Activated CD8-positive, alpha-beta memory T cell treated with anti-CD3 and anti-CD28 coated beads, Interleukin-2, amount 10 ng/mL, durations not matched to agents 7 days and 5 days (primary cell): ENCODE measurements around the gene EVA1C. TPM values are rescaled to one million over a fixed set of nuclear protein-coding genes. Genes with fewer than 3 reads are reported as not detected.
"Not testable (repeated sequence)": the region's sequence is repeated elsewhere in the genome, so short reads cannot be mapped to it uniquely, and the experiment has no call there.

Experiments used
- ATAC-seq: fragments of 150-1000 bp; cut with Tn5 transposase; one replicate; pipeline ENCODE4 v1.10.0; 2021; ENCODE audit warnings: moderate library complexity
- CTCF ChIA-PET: fragments of 350-600 bp; sonication (Branson Sonifier 250); formaldehyde crosslinking; loops from one replicate; lab custom pipeline; 2021; ENCODE audit warnings: antibody characterized with exemption; lab: Charles Lee
- DNase-seq: peaks from one replicate; pipeline ENCODE4 v3.0.0-alpha.2; 2020
- H3K27ac Mint-ChIP-seq: one replicate; pipeline ENCODE4 v1.8.0; 2021; ENCODE audit warnings: mild to moderate bottlenecking, mixed read lengths
- H3K27me3 Mint-ChIP-seq: one replicate; pipeline ENCODE4 v1.8.0; 2021; ENCODE audit warnings: mixed read lengths
- H3K36me3 Mint-ChIP-seq: one replicate; pipeline ENCODE4 v1.8.0; 2021; ENCODE audit warnings: mild to moderate bottlenecking, mixed read lengths
- H3K4me1 Mint-ChIP-seq: one replicate; pipeline ENCODE4 v1.8.0; 2021; ENCODE audit warnings: mixed read lengths
- H3K4me3 Mint-ChIP-seq: one replicate; pipeline ENCODE4 v1.8.0; 2021; ENCODE audit warnings: mild to moderate bottlenecking, moderate library complexity, mixed read lengths
- H3K9me3 Mint-ChIP-seq: one replicate; pipeline ENCODE4 v1.8.0; 2022; ENCODE audit warnings: low read depth, mixed read lengths
- total RNA-seq, 2 experiments: library from RNA; stranded (reverse); gene quantifications; one replicate each; pipeline ENCODE4 v1.2.3, GENCODE V29; 2021

Gene EVA1C
- 1 to 10 TPM; 4.5 to 7.6 TPM for total RNA-seq

DNA sequence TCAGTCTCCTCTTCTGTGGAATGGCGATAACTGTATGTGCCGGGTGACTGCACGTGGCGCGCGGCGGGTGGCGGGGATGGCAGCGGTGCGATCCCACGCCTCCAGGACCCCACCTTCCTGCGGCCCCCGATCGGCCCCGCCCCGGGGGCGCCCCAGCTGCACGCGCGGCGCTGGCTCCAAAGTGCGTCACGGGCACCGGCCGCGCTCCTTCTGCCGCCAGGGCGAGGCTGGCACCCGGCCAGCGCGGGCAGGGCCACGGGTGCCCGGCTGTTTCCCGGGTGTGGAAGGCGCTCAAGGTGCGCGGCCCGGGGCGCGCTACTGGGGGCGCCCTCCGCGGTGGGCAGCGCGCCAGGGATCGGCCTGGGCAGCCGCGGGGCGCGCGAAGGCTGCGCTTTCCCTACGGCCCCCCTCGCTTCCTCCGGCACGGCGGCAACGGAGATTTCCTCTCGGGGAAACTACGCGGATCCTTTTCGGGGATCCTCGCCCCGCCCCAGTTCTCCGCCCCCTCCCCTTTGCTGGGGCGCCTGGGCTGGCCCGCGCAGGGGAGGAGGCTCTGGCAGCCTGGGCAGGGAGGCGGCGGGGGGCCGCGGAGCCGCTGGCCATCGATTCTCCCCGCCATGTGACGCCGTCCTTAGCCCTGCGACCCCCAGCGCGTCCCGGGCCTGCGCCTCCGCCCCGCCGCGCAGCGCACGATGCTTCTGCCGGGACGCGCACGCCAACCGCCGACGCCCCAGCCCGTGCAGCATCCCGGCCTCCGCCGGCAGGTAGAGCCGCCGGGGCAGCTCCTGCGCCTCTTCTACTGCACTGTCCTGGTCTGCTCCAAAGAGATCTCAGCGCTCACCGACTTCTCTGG, at the start of gene EVA1C:
Gene EVA1C, plus strand, starts transcription at position 545 of the 853 bp plus-strand sequence. Its CDS starts 148 bp downstream, at position 693.
- ATAC-seq: peak; percentile 63
- H3K27ac Mint-ChIP-seq: peak within 1 kb of the TSS; percentile 91
- CTCF ChIA-PET: interaction anchor here (1.0 to 2.9 kb wide), 7 partner anchors 10 to 197 kb away, joined by 3 to 15 read pairs (median 5); no protein-coding TSS in a partner anchor

GRCh38 chr21:32364387-32364786, 48.1 kb upstream of the EVA1C start:
- Mint-ChIP-seq H3K36me3 (peaks cover 41% of the 10 kb centered on the region), H3K4me1 (peaks cover 5% of the 10 kb centered on the region), H3K4me3 (no peak overlapping the region), H3K27me3 (no peaks in the 10 kb centered on the region), H3K27ac (peak overlapping the region; percentile 14), H3K9me3 (no peaks in the 10 kb centered on the region)
- DNase-seq (no peak), ATAC-seq (no peak)
- CTCF ChIA-PET: interaction anchor here (1.4 kb wide), 1 partner anchor 237 kb away, joined by 3 read pairs; no protein-coding TSS in a partner anchor

More for the DNA sequence above, at the start of gene EVA1C:
- H3K36me3 Mint-ChIP-seq: no peaks in the 10 kb centered on the region
- H3K27me3 Mint-ChIP-seq: no peaks in the 10 kb centered on the region
- DNase-seq: peak; percentile 59
- H3K4me1 Mint-ChIP-seq: peaks cover 46% of the 10 kb centered on the region
- H3K4me3 Mint-ChIP-seq: peak within 1 kb of the TSS; percentile 90
- no peaks in the 10 kb centered on the region for H3K9me3 Mint-ChIP-seq

DNA sequence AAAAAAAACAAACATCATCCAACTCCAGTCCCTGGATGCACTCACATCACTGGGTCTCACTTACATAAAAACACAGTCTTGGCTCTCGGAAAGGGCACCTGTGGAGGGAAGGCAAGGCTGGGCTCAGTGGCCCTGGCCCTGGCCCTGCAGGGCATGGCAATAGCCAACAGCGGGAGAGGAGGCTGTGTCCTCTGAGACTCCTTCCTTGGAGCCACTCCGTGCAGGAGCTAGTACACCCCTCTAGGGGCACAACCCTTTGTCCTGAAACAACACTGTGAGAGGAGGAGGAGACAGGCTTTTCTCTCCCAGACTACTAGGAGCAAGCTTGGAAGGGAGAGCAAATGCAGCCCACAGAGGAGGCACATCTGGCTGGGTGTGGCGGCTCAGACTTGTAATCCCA, 47.7 kb upstream of the EVA1C start:
- H3K27me3 Mint-ChIP-seq: no peaks in the 10 kb centered on the region
- H3K36me3 Mint-ChIP-seq: peaks cover 44% of the 10 kb centered on the region
- no peak overlapping the region for H3K4me3 Mint-ChIP-seq
- CTCF ChIA-PET: interaction anchor here (1.4 kb wide), 1 partner anchor 236 kb away, joined by 3 read pairs; no protein-coding TSS in a partner anchor
- ATAC-seq (no peak), DNase-seq (no peak)
- peak overlapping the region; percentile 14 for H3K27ac Mint-ChIP-seq
- peaks cover 5% of the 10 kb centered on the region for H3K4me1 Mint-ChIP-seq
- H3K9me3 Mint-ChIP-seq: no peaks in the 10 kb centered on the region

- CTCF ChIA-PET: no interaction called here
- Mint-ChIP-seq H3K36me3 (peaks cover 45% of the 10 kb centered on the region), H3K4me3 (no peak overlapping the region), H3K27ac (no peak overlapping the region), H3K4me1 (peaks cover 4% of the 10 kb centered on the region), H3K27me3 (no peaks in the 10 kb centered on the region), H3K9me3 (no peaks in the 10 kb centered on the region)
- ATAC-seq: no peak
- DNase-seq: no peak
Observed at GRCh38 chr21:32366191-32366590, 46.3 kb upstream of the EVA1C start.

GRCh38 chr21:32367158-32367557, 45.3 kb upstream of the EVA1C start:
- Mint-ChIP-seq H3K27ac (no peak overlapping the region), H3K9me3 (no peaks in the 10 kb centered on the region), H3K4me3 (no peak overlapping the region), H3K4me1 (peaks cover 13% of the 10 kb centered on the region), H3K36me3 (peaks cover 50% of the 10 kb centered on the region), H3K27me3 (no peaks in the 10 kb centered on the region)
- ATAC-seq (no peak), DNase-seq (no peak)
- CTCF ChIA-PET: no interaction called here

GRCh38 chr21:32368386-32368785, 44.1 kb upstream of the EVA1C start:
- peaks cover 15% of the 10 kb centered on the region for H3K4me1 Mint-ChIP-seq
- DNase-seq: no peak
- H3K9me3 Mint-ChIP-seq: no peaks in the 10 kb centered on the region
- peaks cover 46% of the 10 kb centered on the region for H3K36me3 Mint-ChIP-seq
- H3K27ac Mint-ChIP-seq: no peak overlapping the region
- H3K27me3 Mint-ChIP-seq: no peaks in the 10 kb centered on the region
- CTCF ChIA-PET: interaction anchor here (0.5 kb wide), 1 partner anchor 53 kb away, joined by 3 read pairs; no protein-coding TSS in a partner anchor
- no peak overlapping the region for H3K4me3 Mint-ChIP-seq
- ATAC-seq: no peak

- not testable (repeated sequence) for H3K4me3 Mint-ChIP-seq, H3K27me3 Mint-ChIP-seq, H3K27ac Mint-ChIP-seq, ATAC-seq, H3K9me3 Mint-ChIP-seq, DNase-seq
- peaks cover 44% of the 10 kb centered on the region for H3K36me3 Mint-ChIP-seq
- CTCF ChIA-PET: interaction anchor here (0.5 to 1.2 kb wide), 2 partner anchors 23 to 54 kb away, joined by 3 read pairs; no protein-coding TSS in a partner anchor
- peaks cover 15% of the 10 kb centered on the region for H3K4me1 Mint-ChIP-seq
Observed at GRCh38 chr21:32368961-32369360, 43.5 kb upstream of the EVA1C start.

GRCh38 chr21:32370998-32371766, 41.3 kb upstream of the EVA1C start:
- Mint-ChIP-seq H3K27ac (peak overlapping the region; percentile 69), H3K27me3 (no peaks in the 10 kb centered on the region), H3K36me3 (peaks cover 38% of the 10 kb centered on the region), H3K9me3 (no peaks in the 10 kb centered on the region), H3K4me3 (no peak overlapping the region), H3K4me1 (peaks cover 15% of the 10 kb centered on the region)
- ATAC-seq (no peak), DNase-seq (no peak)
- CTCF ChIA-PET: interaction anchor here (1.2 to 1.5 kb wide), 2 partner anchors 10 to 230 kb away, joined by 4 to 5 read pairs; no protein-coding TSS in a partner anchor

DNA sequence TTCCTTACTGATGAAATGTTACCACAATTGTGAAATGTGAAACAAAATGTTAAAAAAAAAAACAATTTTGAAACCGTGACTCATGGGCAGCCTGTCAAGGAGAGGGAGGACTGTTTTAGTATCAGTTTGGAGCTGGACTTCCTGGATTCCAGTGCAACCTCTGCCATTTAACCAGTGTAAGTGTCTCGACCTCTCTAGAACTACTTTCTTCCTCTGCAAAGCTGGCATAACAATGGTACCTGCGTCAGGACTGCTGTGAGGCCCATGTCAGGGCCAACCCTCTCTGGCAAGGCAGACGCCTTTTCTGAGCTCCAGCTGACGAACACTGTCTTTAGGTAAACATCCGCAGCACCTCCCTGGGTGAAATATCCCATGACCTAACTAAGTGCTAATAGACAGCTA, 40.6 kb upstream of the EVA1C start:
- Mint-ChIP-seq H3K4me1 (peaks cover 15% of the 10 kb centered on the region), H3K4me3 (no peak overlapping the region), H3K27me3 (no peaks in the 10 kb centered on the region), H3K36me3 (peaks cover 40% of the 10 kb centered on the region), H3K27ac (peak overlapping the region; percentile 69), H3K9me3 (no peaks in the 10 kb centered on the region)
- DNase-seq: no peak
- CTCF ChIA-PET: interaction anchor here (1.2 to 1.5 kb wide), 3 partner anchors 11 to 229 kb away, joined by 4 to 5 read pairs (median 4); no protein-coding TSS in a partner anchor
- ATAC-seq: peak; percentile 58

DNA sequence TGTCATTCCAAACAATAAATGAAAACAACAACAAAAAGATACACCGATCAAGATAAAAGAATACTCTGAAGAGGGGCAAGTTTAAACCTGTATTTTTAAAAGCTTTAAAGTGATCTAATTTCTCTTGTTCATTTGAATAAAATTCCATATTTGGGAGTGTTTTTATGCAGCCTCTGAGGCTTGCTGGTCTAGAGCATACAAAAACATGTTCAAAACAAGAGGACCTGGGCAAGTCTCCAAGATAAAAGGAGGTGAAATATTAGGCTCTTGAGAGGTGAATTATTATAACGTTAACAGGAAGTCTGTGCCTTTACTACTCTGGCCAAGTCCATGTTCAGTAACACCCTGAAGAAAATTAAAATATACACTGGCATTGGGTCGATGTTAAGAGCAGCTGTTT, 39.8 kb upstream of the EVA1C start:
- Mint-ChIP-seq H3K27me3 (no peaks in the 10 kb centered on the region), H3K4me3 (no peak overlapping the region), H3K27ac (no peak overlapping the region), H3K4me1 (peaks cover 13% of the 10 kb centered on the region), H3K9me3 (no peaks in the 10 kb centered on the region), H3K36me3 (peaks cover 34% of the 10 kb centered on the region)
- no peak for ATAC-seq
- CTCF ChIA-PET: interaction anchor here (1.2 kb wide), 1 partner anchor 228 kb away, joined by 4 read pairs; no protein-coding TSS in a partner anchor
- DNase-seq: no peak

DNA sequence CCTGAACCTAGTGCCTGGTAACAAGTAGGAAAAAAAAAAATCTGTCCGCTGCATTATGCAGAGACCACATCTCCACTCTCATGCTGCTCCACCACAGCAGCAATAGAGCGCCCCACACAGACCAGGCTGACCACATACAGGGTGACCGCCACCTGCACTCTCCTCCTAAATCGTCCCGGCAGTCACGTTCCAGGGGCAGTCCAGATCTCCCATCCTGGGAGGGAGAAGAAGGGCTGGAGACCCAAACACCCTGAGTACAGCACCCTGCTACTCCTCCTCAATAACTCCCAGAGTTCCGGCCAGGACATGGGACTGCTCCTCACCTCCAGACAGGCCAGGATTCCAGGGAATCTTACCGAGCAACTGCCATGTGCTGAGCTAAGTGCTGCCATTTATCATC, 35.0 kb upstream of the EVA1C start:
- no peak overlapping the region for H3K4me3 Mint-ChIP-seq
- CTCF ChIA-PET: no interaction called here

GRCh38 chr21:32377991-32378390, 34.5 kb upstream of the EVA1C start:
- ATAC-seq: no peak
- Mint-ChIP-seq H3K27ac (no peak overlapping the region), H3K27me3 (no peaks in the 10 kb centered on the region), H3K36me3 (peaks cover 23% of the 10 kb centered on the region), H3K4me3 (no peak overlapping the region), H3K9me3 (no peaks in the 10 kb centered on the region), H3K4me1 (no peaks in the 10 kb centered on the region)
- DNase-seq: no peak
- CTCF ChIA-PET: no interaction called here

More for the DNA sequence above, 35.0 kb upstream of the EVA1C start:
- no peaks in the 10 kb centered on the region for H3K27me3 Mint-ChIP-seq
- no peak for DNase-seq
- ATAC-seq: no peak
- H3K27ac Mint-ChIP-seq: no peak overlapping the region
- H3K4me1 Mint-ChIP-seq: no peaks in the 10 kb centered on the region
- H3K36me3 Mint-ChIP-seq: peaks cover 23% of the 10 kb centered on the region
- H3K9me3 Mint-ChIP-seq: no peaks in the 10 kb centered on the region

GRCh38 chr21:32378956-32379355, 33.5 kb upstream of the EVA1C start:
- Mint-ChIP-seq H3K36me3 (peaks cover 27% of the 10 kb centered on the region), H3K27me3 (no peaks in the 10 kb centered on the region), H3K9me3 (no peaks in the 10 kb centered on the region), H3K4me3 (no peak overlapping the region), H3K27ac (no peak overlapping the region), H3K4me1 (no peaks in the 10 kb centered on the region)
- ATAC-seq (no peak), DNase-seq (no peak)
- CTCF ChIA-PET: no interaction called here
